IMR-90 (cell line): Measurements from ENCODE around the gene ANKRD45. TPM values are rescaled to one million over a fixed set of nuclear protein-coding genes. Genes with fewer than 3 reads are reported as not detected.

Experiments used
- ATAC-seq: fragments of 200-7000 bp; cut with Tn5 transposase; 2 replicates; pipeline ENCODE4 v1.9.1; 2020; ENCODE audit warnings: low read depth, mild to moderate bottlenecking, moderate library complexity
- BruUV-seq: library from RNA; stranded (reverse); fragments of 400-500 nt; replicated peaks from 2 replicates; lab custom pipeline; 2021; lab: Mats Ljungman, UMichigan
- CTCF ChIA-PET: fragments of 300-600 bp; formaldehyde crosslinking; extraction: SDS; loops from one replicate; lab custom pipeline; 2021; ENCODE audit warnings: antibody characterized with exemption; lab: Yijun Ruan, JAX
- POLR2A ChIA-PET: fragments of 300-600 bp; sonication (Branson Sonifier 250); formaldehyde crosslinking; loops from one replicate; lab custom pipeline; 2022; ENCODE audit warnings: antibody characterized with exemption; ENCODE audit not compliant: unreplicated experiment; lab: Charles Lee
- DNase-seq: peaks from one replicate; pipeline ENCODE4 v3.0.0; 2013
- H2AFZ ChIP-seq: replicated peaks from 2 replicates; pipeline ENCODE3; 2013; ENCODE audit warnings: low read length, mild to moderate bottlenecking; ENCODE audit not compliant: poor library complexity
- H2AK5ac ChIP-seq: 2 replicates; pipeline ENCODE4 v1.6.1; 2013; ENCODE audit warnings: low read depth, low read length, inconsistent platforms
- H2AK9ac ChIP-seq: replicated peaks from 2 replicates; pipeline ENCODE3; 2013; ENCODE audit warnings: mild to moderate bottlenecking, low read depth, low read length, moderate library complexity; ENCODE audit not compliant: poor library complexity
- H2BK120ac ChIP-seq: 2 replicates; pipeline ENCODE4 v1.6.1; 2013; ENCODE audit warnings: low read depth, low read length, inconsistent platforms
- H2BK15ac ChIP-seq: 3 replicates; pipeline ENCODE4 v1.6.1; 2013; ENCODE audit warnings: low read depth, low read length, inconsistent platforms
- H2BK20ac ChIP-seq: 2 replicates; pipeline ENCODE4 v1.6.1; 2013; ENCODE audit warnings: low read depth, mild to moderate bottlenecking, inconsistent platforms, low read length, moderate library complexity
- H2BK5ac ChIP-seq: 2 replicates; pipeline ENCODE4 v1.6.1; 2013; ENCODE audit warnings: mild to moderate bottlenecking, low read depth, low read length, inconsistent platforms; ENCODE audit not compliant: poor library complexity, severe bottlenecking
- H3K14ac ChIP-seq: replicated peaks from 2 replicates; pipeline ENCODE4 v1.6.1; 2013; ENCODE audit warnings: low read depth, low read length, inconsistent platforms
- H3K18ac ChIP-seq: 2 replicates; pipeline ENCODE4 v1.6.1; 2013; ENCODE audit warnings: low read depth, low read length, control low read depth
- H3K23ac ChIP-seq: 2 replicates; pipeline ENCODE4 v1.6.1; 2013; ENCODE audit warnings: low read depth, low read length, inconsistent platforms
- H3K27ac ChIP-seq: 2 replicates; pipeline ENCODE4 v1.5.1; 2013; ENCODE audit warnings: mild to moderate bottlenecking, control low read depth, low read length; ENCODE audit not compliant: insufficient read depth
- H3K27me3 ChIP-seq: 2 replicates; pipeline ENCODE4 v1.6.1; 2013; ENCODE audit warnings: low read length; ENCODE audit not compliant: control insufficient read depth, insufficient read depth
- H3K36me3 ChIP-seq: 2 replicates; pipeline ENCODE4 v1.6.1; 2013; ENCODE audit warnings: low read length, mixed read lengths; ENCODE audit not compliant: control insufficient read depth, insufficient read depth
- H3K4ac ChIP-seq: 2 replicates; pipeline ENCODE4 v1.6.1; 2013; ENCODE audit warnings: low read depth, low read length, inconsistent platforms
- H3K4me1 ChIP-seq: 2 replicates; pipeline ENCODE4 v1.6.1; 2013; ENCODE audit warnings: low read length, mixed read lengths; ENCODE audit not compliant: control insufficient read depth, insufficient read depth
- H3K4me2 ChIP-seq: 2 replicates; pipeline ENCODE4 v1.6.1; 2013; ENCODE audit warnings: low read depth, mild to moderate bottlenecking, control low read depth, low read length, moderate library complexity
- H3K4me3 ChIP-seq: 2 replicates; pipeline ENCODE4 v1.5.1; 2013; ENCODE audit warnings: low read depth, mild to moderate bottlenecking, control low read depth, low read length, moderate library complexity; ENCODE audit not compliant: insufficient read depth
- H3K56ac ChIP-seq: 2 replicates; pipeline ENCODE4 v1.6.1; 2013; ENCODE audit warnings: low read length, inconsistent platforms; ENCODE audit not compliant: insufficient read depth; ENCODE audit errors: extremely low read depth
- H3K79me1 ChIP-seq, 2 experiments: 2 replicates each; pipeline ENCODE4 v1.6.1; 2013; ENCODE audit warnings: low read length in 2 of 2, inconsistent platforms in 1 of 2, low read depth in 1 of 2
- H3K9ac ChIP-seq: 2 replicates; pipeline ENCODE4 v1.6.1; 2013; ENCODE audit warnings: low read depth, low read length, control low read depth
- H3K9me1 ChIP-seq: 2 replicates; pipeline ENCODE4 v1.6.1; 2013; ENCODE audit warnings: low read length, inconsistent platforms; ENCODE audit not compliant: insufficient read depth
- H3K9me3 ChIP-seq: 2 replicates; pipeline ENCODE4 v1.6.1; 2013; ENCODE audit warnings: low read length; ENCODE audit not compliant: control insufficient read depth, insufficient read depth
- H4K20me1 ChIP-seq: 2 replicates; pipeline ENCODE4 v1.6.1; 2013; ENCODE audit warnings: low read length, inconsistent platforms; ENCODE audit not compliant: insufficient read depth
- H4K5ac ChIP-seq: 2 replicates; pipeline ENCODE4 v1.6.1; 2013; ENCODE audit warnings: mild to moderate bottlenecking, low read depth, low read length, control low read depth
- H4K8ac ChIP-seq, 2 experiments: 2 replicates each; pipeline ENCODE4 v1.6.1; 2013; ENCODE audit warnings: low read depth in 2 of 2, low read length in 2 of 2, control low read depth in 1 of 2, inconsistent platforms in 1 of 2
- H4K91ac ChIP-seq: 2 replicates; pipeline ENCODE4 v1.6.1; 2013; ENCODE audit warnings: low read depth, low read length, inconsistent platforms; ENCODE audit not compliant: insufficient read depth
- CHD1 ChIP-seq: IDR thresholded peaks from 2 replicates; pipeline ENCODE4 v1.6.1; 2012; ENCODE audit warnings: low read depth, low read length, improper control_type of control experiment
- CTCF ChIP-seq: conservative IDR thresholded peaks from 2 replicates; pipeline ENCODE4 v1.5.1; 2012; ENCODE audit warnings: mild to moderate bottlenecking, low read depth, low read length, improper control_type of control experiment
- FOS ChIP-seq: fragments of 150-350 bp; IDR thresholded peaks from 2 replicates; pipeline ENCODE4 v1.6.1; 2016; ENCODE audit warnings: low read depth, low read length
- MAFK ChIP-seq: IDR thresholded peaks from 2 replicates; pipeline ENCODE4 v1.6.1; 2012; ENCODE audit warnings: low read depth, low read length, improper control_type of control experiment
- RCOR1 ChIP-seq: IDR thresholded peaks from 2 replicates; pipeline ENCODE4 v1.6.1; 2012; ENCODE audit warnings: mild to moderate bottlenecking, low read length, improper control_type of control experiment; ENCODE audit not compliant: insufficient replicate concordance
- SMC3 ChIP-seq: fragments of 150-350 bp; IDR thresholded peaks from 2 replicates; pipeline ENCODE4 v1.6.1; 2016; ENCODE audit warnings: low read depth, mild to moderate bottlenecking, antibody characterized with exemption, low read length, moderate library complexity
- USF2 ChIP-seq: fragments of 150-350 bp; IDR thresholded peaks from 2 replicates; pipeline ENCODE4 v1.6.1; 2017; ENCODE audit warnings: mild to moderate bottlenecking, antibody characterized with exemption, low read length, low read depth
- WGBS, 2 experiments: methylation state at CpG; one replicate each; pipeline versions ENCODE4 v1.1.5 to v1.1.7; 2013; ENCODE audit warnings: missing lambda C conversion rate in 2 of 2; ENCODE audit not compliant: insufficient read length in 1 of 2; ENCODE audit errors: extremely low coverage in 2 of 2; 5-methylcytosine and 5-hydroxymethylcytosine counted together
- dilution Hi-C: fragments of 300-500 bp; cut with HindIII; formaldehyde crosslinking; loops from one replicate; pipeline ENCODE4 v1.14.3; 2018; ENCODE audit warnings: low sequenced_read_pairs; ENCODE audit not compliant: unreplicated experiment
- in situ Hi-C: fragments of 300-500 bp; cut with MboI; formaldehyde crosslinking; loops from 3 replicates; pipeline ENCODE4 v1.14.3; 2019; ENCODE audit warnings: low sequenced_read_pairs, inconsistent platforms, mixed read lengths
- intact Hi-C: fragments of 100-400 bp; cut with micrococcal nuclease; formaldehyde crosslinking; loops from 2 replicates; pipeline ENCODE4 v1.10.0; 2022
- polyA plus RNA-seq, 3 experiments: library from polyadenylated mRNA; depleted of rRNA; stranded (reverse); fragments of >200 nt; gene quantifications; 2 replicates each; pipeline ENCODE4 v1.2.3, GENCODE V29; 2012; ENCODE audit warnings: low replicate concordance in 1 of 3
- total RNA-seq: library from RNA; depleted of rRNA; stranded (reverse); fragments of >200 nt; gene quantifications from 2 replicates; pipeline ENCODE4 v1.2.3, GENCODE V29; 2012
- TF ChIP-seq, protein P1 (sequence below): fragments of 150-350 bp; IDR thresholded peaks from 2 replicates; pipeline ENCODE4 v1.6.1; 2016; ENCODE audit warnings: low read depth, mild to moderate bottlenecking, low read length, moderate library complexity, borderline replicate concordance

ANKRD45 gene
- total and polyA plus RNA-seq, 2 of the 4 experiments (the other 2 are of a cell fraction): under 0.01 TPM; not detected in 1

GRCh38 chr1:173663159-173663558, 6.5 kb downstream of the ANKRD45 start:
- Histone ChIP-seq H4K91ac (no peak overlapping the region), H2AK5ac (no peak overlapping the region), H3K27ac (no peak overlapping the region), H3K9me3 (no peaks in the 10 kb centered on the region), H2AFZ (no peak overlapping the region), H3K9me1 (no peaks in the 10 kb centered on the region), H2AK9ac (no peak overlapping the region), H3K79me1 (no peaks in the 10 kb centered on the region), H2BK120ac (no peak overlapping the region), H3K36me3 (no peaks in the 10 kb centered on the region), H4K20me1 (no peaks in the 10 kb centered on the region), H3K18ac (no peak overlapping the region), H3K4me1 (no peaks in the 10 kb centered on the region), H2BK15ac (no peak overlapping the region), H3K23ac (no peak overlapping the region), H3K27me3 (peaks cover 3% of the 10 kb centered on the region), H3K56ac (no peak overlapping the region), H3K9ac (no peak overlapping the region), H3K4me2 (no peak overlapping the region), H3K14ac (no peak overlapping the region), H3K4ac (no peak overlapping the region), H2BK20ac (no peak overlapping the region), H3K4me3 (no peak overlapping the region), H2BK5ac (no peak overlapping the region), H4K8ac (no peak overlapping the region), H4K5ac (no peak overlapping the region)
- POLR2A ChIA-PET: no interaction called here
- WGBS, 2 experiments: no CpG with 5 or more reads among the region's 3 CpGs
- no peak for TF ChIP-seq FOS
- TF ChIP-seq CHD1: no peak
- TF ChIP-seq MAFK: no peak
- TF ChIP-seq CTCF: no peak
- no peak for TF ChIP-seq RCOR1
- TF ChIP-seq, protein P1, sequence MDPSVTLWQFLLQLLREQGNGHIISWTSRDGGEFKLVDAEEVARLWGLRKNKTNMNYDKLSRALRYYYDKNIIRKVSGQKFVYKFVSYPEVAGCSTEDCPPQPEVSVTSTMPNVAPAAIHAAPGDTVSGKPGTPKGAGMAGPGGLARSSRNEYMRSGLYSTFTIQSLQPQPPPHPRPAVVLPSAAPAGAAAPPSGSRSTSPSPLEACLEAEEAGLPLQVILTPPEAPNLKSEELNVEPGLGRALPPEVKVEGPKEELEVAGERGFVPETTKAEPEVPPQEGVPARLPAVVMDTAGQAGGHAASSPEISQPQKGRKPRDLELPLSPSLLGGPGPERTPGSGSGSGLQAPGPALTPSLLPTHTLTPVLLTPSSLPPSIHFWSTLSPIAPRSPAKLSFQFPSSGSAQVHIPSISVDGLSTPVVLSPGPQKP: no peak
- TF ChIP-seq SMC3: no peak
- TF ChIP-seq USF2: no peak
- dilution Hi-C loops (no loop called here), in situ Hi-C loops (no loop called here), intact Hi-C loops (no loop called here)
- no peak for ATAC-seq
- no peak for DNase-seq
- CTCF ChIA-PET: no interaction called here
- no TSS peak for BruUV-seq
